Calu3 (cell line): ENCODE measurements around the gene TUBB6. TPM values are rescaled to one million over a fixed set of nuclear protein-coding genes. Genes with fewer than 3 reads are reported as not detected.

Experiments used
- Bru-seq: library from RNA; stranded (reverse); fragments of 400-500 nt; gene quantifications from one replicate; lab custom pipeline; 2021; lab: Mats Ljungman, UMichigan
- BruChase-seq, 2 experiments: library from RNA; stranded (reverse); fragments of 400-500 nt; gene quantifications; one replicate each; lab custom pipeline; 2021; lab: Mats Ljungman, UMichigan
- BruUV-seq: library from RNA; stranded (reverse); fragments of 400-500 nt; replicated peaks from 2 replicates; lab custom pipeline; 2021; lab: Mats Ljungman, UMichigan
- CTCF ChIA-PET: fragments of 300-600 bp; sonication (Branson Sonifier 250); formaldehyde crosslinking; loops from one replicate; lab custom pipeline; 2022; ENCODE audit warnings: antibody characterized with exemption; lab: Charles Lee
- DNase-seq: peaks from one replicate; pipeline ENCODE4 v3.0.0; 2022
- H3K27ac Mint-ChIP-seq: one replicate; pipeline ENCODE4 v1.8.0; 2022; ENCODE audit warnings: mixed read lengths; ENCODE audit not compliant: unreplicated experiment
- H3K27me3 Mint-ChIP-seq: one replicate; pipeline ENCODE4 v1.8.0; 2022; ENCODE audit warnings: mixed read lengths; ENCODE audit not compliant: unreplicated experiment
- H3K36me3 Mint-ChIP-seq: one replicate; pipeline ENCODE4 v1.8.0; 2022; ENCODE audit warnings: mild to moderate bottlenecking, moderate library complexity, mixed read lengths; ENCODE audit not compliant: insufficient read depth, unreplicated experiment
- H3K4me1 Mint-ChIP-seq: one replicate; pipeline ENCODE4 v1.8.0; 2022; ENCODE audit warnings: mild to moderate bottlenecking, low read depth, mixed read lengths; ENCODE audit not compliant: unreplicated experiment
- H3K4me3 Mint-ChIP-seq: one replicate; pipeline ENCODE4 v1.8.0; 2022; ENCODE audit warnings: mild to moderate bottlenecking, low read depth, moderate library complexity, mixed read lengths; ENCODE audit not compliant: unreplicated experiment
- H3K9me3 Mint-ChIP-seq: one replicate; pipeline ENCODE4 v1.8.0; 2022; ENCODE audit warnings: low read depth, mixed read lengths; ENCODE audit not compliant: unreplicated experiment
- CTCF ChIP-seq: fragments of 200-600 bp; IDR thresholded peaks from one replicate; pipeline ENCODE4 v1.8.0; 2022; ENCODE audit warnings: antibody characterized with exemption; ENCODE audit not compliant: unreplicated experiment
- intact Hi-C: fragments of 100-400 bp; cut with micrococcal nuclease; formaldehyde crosslinking; loops from one replicate; pipeline ENCODE4 v1.10.0; 2022; ENCODE audit not compliant: unreplicated experiment
- long read RNA-seq: library from polyadenylated mRNA; stranded (forward); transcript quantifications from one replicate; pipeline ENCODE4 v2.0.0, GENCODE V29; 2022
- total RNA-seq: library from RNA; stranded (reverse); gene quantifications from 2 replicates; pipeline ENCODE4 v1.2.3, GENCODE V29; 2022

Gene TUBB6
- total RNA-seq (25.7 and 34.5 TPM in 2 replicates), Bru-seq, nascent RNA (percentile 59 among the genes with signal in this experiment), BruChase-seq, experiment 1, labeled RNA remaining after a 6-hour chase (percentile 55 among the genes with signal in this experiment), BruChase-seq, experiment 2, labeled RNA remaining after a 2-hour chase (percentile 61 among the genes with signal in this experiment)
- long read RNA-seq, transcript TUBB6-201 (4 exons, 2,064 nt): major isoform, 36 of 49 reads
- long read RNA-seq, partial matches to known transcripts: 4 of 49 reads
- long read RNA-seq, other reads (novel, unspliced or antisense): 1 of 49 reads

GRCh38 chr18:12307701-12308385 lies at the start of gene TUBB6:
TUBB6 (plus strand) TSS chr18:12308241; CDS start chr18:12308293, 52 bp downstream.
- H3K36me3 Mint-ChIP-seq: peaks cover 41% of the 10 kb centered on the region

GRCh38 chr18:12258719-12259705 lies 49.0 kb upstream of the TUBB6 start:
- Mint-ChIP-seq H3K36me3 (peaks cover 4% of the 10 kb centered on the region), H3K9me3 (no peaks in the 10 kb centered on the region), H3K4me1 (peaks cover 11% of the 10 kb centered on the region), H3K27me3 (peaks cover 83% of the 10 kb centered on the region), H3K4me3 (no peak overlapping the region), H3K27ac (no peak overlapping the region)
- intact Hi-C loops: no loop called here
- CTCF ChIA-PET: no interaction called here
- TF ChIP-seq CTCF: no peak
- no TSS peak for BruUV-seq
- DNase-seq: no peak

More at GRCh38 chr18:12307701-12308385, at the start of gene TUBB6:
- no TSS peak for BruUV-seq
- H3K4me3 Mint-ChIP-seq: peak within 1 kb of the TSS; percentile 73
- no peak for TF ChIP-seq CTCF
- CTCF ChIA-PET: no interaction called here
- no peak within 1 kb of the TSS for H3K27ac Mint-ChIP-seq
- peaks cover 7% of the 10 kb centered on the region for H3K4me1 Mint-ChIP-seq
- peaks cover 32% of the 10 kb centered on the region for H3K27me3 Mint-ChIP-seq
- DNase-seq: peak; percentile 56
- intact Hi-C loops: loop anchor here (1.0 kb wide), 1 partner anchor 36 kb away; no protein-coding TSS in a partner anchor
- no peaks in the 10 kb centered on the region for H3K9me3 Mint-ChIP-seq

- Mint-ChIP-seq H3K4me1 (no peaks in the 10 kb centered on the region), H3K27ac (no peak overlapping the region), H3K27me3 (peaks cover 80% of the 10 kb centered on the region), H3K9me3 (no peaks in the 10 kb centered on the region), H3K4me3 (no peak overlapping the region), H3K36me3 (no peaks in the 10 kb centered on the region)
- CTCF ChIA-PET: no interaction called here
- no peak for TF ChIP-seq CTCF
- DNase-seq: no peak
- no TSS peak for BruUV-seq
- intact Hi-C loops: no loop called here
Measured at GRCh38 chr18:12262748-12263147, 45.3 kb upstream of the TUBB6 start.

GRCh38 chr18:12264864-12265263 lies 43.2 kb upstream of the TUBB6 start:
- BruUV-seq: no TSS peak
- no peaks in the 10 kb centered on the region for H3K36me3 Mint-ChIP-seq
- no peak for TF ChIP-seq CTCF
- no peak for DNase-seq
- no peaks in the 10 kb centered on the region for H3K4me1 Mint-ChIP-seq
- intact Hi-C loops: no loop called here
- peaks cover 67% of the 10 kb centered on the region for H3K27me3 Mint-ChIP-seq
- no peak overlapping the region for H3K4me3 Mint-ChIP-seq
- CTCF ChIA-PET: no interaction called here
- H3K9me3 Mint-ChIP-seq: no peaks in the 10 kb centered on the region
- no peak overlapping the region for H3K27ac Mint-ChIP-seq
